Lung (tissue), 12 donors: Measurements from ENCODE around the gene TSPYL1. TPM values are rescaled to one million over a fixed set of nuclear protein-coding genes. Genes with fewer than 3 reads are reported as not detected.
"Not testable (repeated sequence)": the region's sequence is repeated elsewhere in the genome, so short reads cannot be mapped to it uniquely, and the experiment has no call there.

ENCODE experiments used
- ATAC-seq: fragments of 200-7000 bp; cut with Tn5 transposase; one replicate; pipeline ENCODE4 v1.9.1; 2020; ENCODE audit warnings: moderate number of reproducible peaks; ENCODE audit not compliant: insufficient read depth, low FRiP score
- DNase-seq, 3 donors: peaks; one replicate each; pipeline ENCODE4 v3.0.0-alpha.2; 2013 to 2017
- H3K27ac ChIP-seq, 2 donors: one replicate each; pipeline ENCODE4 v1.5.1; 2013; ENCODE audit warnings: mild to moderate bottlenecking in 2 of 2, moderate library complexity in 2 of 2, control low read depth in 1 of 2, inconsistent platforms in 1 of 2, low read depth in 1 of 2, low read length in 1 of 2
- H3K27me3 ChIP-seq, 3 donors: one replicate each; pipeline ENCODE4 v1.5.1; 2013; ENCODE audit warnings: low read length in 2 of 3; ENCODE audit not compliant: control insufficient read depth in 3 of 3, insufficient read depth in 3 of 3
- H3K36me3 ChIP-seq, 4 donors: one replicate each; pipeline ENCODE4 v1.5.1; 2013; ENCODE audit warnings: low read length in 4 of 4, mild to moderate bottlenecking in 1 of 4, moderate library complexity in 1 of 4; ENCODE audit not compliant: control insufficient read depth in 4 of 4, insufficient read depth in 4 of 4
- H3K4me1 ChIP-seq, 5 donors: one replicate each; pipeline ENCODE4 v1.5.1; 2013; ENCODE audit warnings: low read length in 5 of 5, mild to moderate bottlenecking in 2 of 5, moderate library complexity in 1 of 5; ENCODE audit not compliant: control insufficient read depth in 5 of 5, insufficient read depth in 5 of 5
- H3K4me3 ChIP-seq: one replicate; pipeline ENCODE4 v1.5.1; 2013; ENCODE audit warnings: mild to moderate bottlenecking, control low read depth, moderate library complexity
- H3K9ac ChIP-seq, 2 donors: one replicate each; pipeline ENCODE4 v1.5.1; 2013; ENCODE audit warnings: low read length in 2 of 2, control low read depth in 1 of 2; ENCODE audit not compliant: insufficient read depth in 1 of 2
- H3K9me3 ChIP-seq, 4 donors: one replicate each; pipeline ENCODE4 v1.5.1; 2013; ENCODE audit warnings: low read length in 3 of 4, mild to moderate bottlenecking in 1 of 4, moderate library complexity in 1 of 4; ENCODE audit not compliant: control insufficient read depth in 4 of 4, insufficient read depth in 3 of 4
- CTCF ChIP-seq: IDR thresholded peaks from 2 replicates; pipeline ENCODE4 v1.5.1; 2012; ENCODE audit warnings: mild to moderate bottlenecking; ENCODE audit errors: control extremely low read depth, extremely low read depth
- WGBS, 2 donors: extraction: QIAGEN DNeasy Blood & Tissue Kit; methylation state at CpG; one replicate each; pipeline ENCODE4 v1.1.7; 2013; 5-methylcytosine and 5-hydroxymethylcytosine counted together
- polyA plus RNA-seq, 2 donors: library from polyadenylated mRNA; stranded (reverse); fragments of 200-250 nt; gene quantifications; one replicate each; pipeline ENCODE4 v1.2.1, GENCODE V29; 2013
- total RNA-seq, 2 donors: library from RNA; depleted of rRNA in 1 of 2; stranded (reverse); fragments of >200 nt in 1 of 2; gene quantifications; one replicate each; pipeline ENCODE4 v1.2.1, GENCODE V29; 2014 to 2021
- donor health status: control.
- donor health status: control.
- donor health status: Bipolar disorder and iron deficiency.
- donor health status: healthy.
- donor health status: DM: yes; HTN: yes; CAD: no.

The TSPYL1 gene
- total and polyA plus RNA-seq, 4 donors = 16.3 to 68.8 (median 46.4) TPM

GRCh38 chr6:116323863-116324262 lies 44.1 kb upstream of the TSPYL1 start:
- 91 to 96% methylated on average over 1 of the region's 1 CpG for WGBS, 2 donors
- no peaks in the 10 kb centered on the region for H3K36me3 ChIP-seq
- no peak overlapping the region for H3K9ac ChIP-seq
- no peaks in the 10 kb centered on the region for H3K27me3 ChIP-seq
- peaks cover 0 to 29% (median 16%) of the 10 kb centered on the region in 5 donors for H3K4me1 ChIP-seq
- no peak overlapping the region for H3K27ac ChIP-seq
- no peaks in the 10 kb centered on the region for H3K9me3 ChIP-seq
- no peak for TF ChIP-seq CTCF
- DNase-seq (no peak), ATAC-seq (no peak)
- H3K4me3 ChIP-seq = no peak overlapping the region

GRCh38 chr6:116321933-116322332 lies 42.2 kb upstream of the TSPYL1 start:
- H3K9me3 ChIP-seq, H3K36me3 ChIP-seq, H3K9ac ChIP-seq, ATAC-seq, H3K4me3 ChIP-seq, DNase-seq, H3K27me3 ChIP-seq: not testable (repeated sequence)
- Histone ChIP-seq H3K4me1 (peaks cover 0 to 13% (median 9%) of the 10 kb centered on the region in 5 donors), H3K27ac (peak overlapping the region in 1 of 2 donors; percentile 53)
- WGBS, 2 donors = 88% methylated on average over 13 of the region's 13 CpGs

GRCh38 chr6:116316772-116317467 lies 37.2 kb upstream of the TSPYL1 start:
- peaks cover 0 to 15% (median 13%) of the 10 kb centered on the region in 5 donors for H3K4me1 ChIP-seq
- no peak overlapping the region for H3K27ac ChIP-seq
- no peaks in the 10 kb centered on the region for H3K36me3 ChIP-seq
- H3K4me3 ChIP-seq = no peak overlapping the region
- no peak overlapping the region for H3K9ac ChIP-seq
- DNase-seq = no peak
- no peak for TF ChIP-seq CTCF
- WGBS, 2 donors = 90 to 96% methylated on average over 2 of the region's 2 CpGs
- H3K27me3 ChIP-seq = no peaks in the 10 kb centered on the region
- no peak for ATAC-seq
- H3K9me3 ChIP-seq = no peaks in the 10 kb centered on the region

GRCh38 chr6:116314878-116315277 lies 35.1 kb upstream of the TSPYL1 start:
- DNase-seq (peak in 1 of 3 donors; percentile 22), ATAC-seq (no peak)
- Histone ChIP-seq H3K4me1 (peaks cover 0 to 15% (median 13%) of the 10 kb centered on the region in 5 donors), H3K4me3 (no peak overlapping the region), H3K27me3 (no peaks in the 10 kb centered on the region), H3K9me3 (no peaks in the 10 kb centered on the region), H3K36me3 (no peaks in the 10 kb centered on the region), H3K9ac (no peak overlapping the region), H3K27ac (no peak overlapping the region)
- TF ChIP-seq CTCF = no peak
